Testis (tissue), 3 donors: ENCODE data around the gene LAMA5. TPM values are rescaled to one million over a fixed set of nuclear protein-coding genes. Genes with fewer than 3 reads are reported as not detected.
"Not testable (repeated sequence)": the region's sequence is repeated elsewhere in the genome, so short reads cannot be mapped to it uniquely, and the experiment has no call there.

Experiments used
- DNase-seq: peaks from one replicate; pipeline ENCODE4 v3.0.0-alpha.2; 2019
- H3K27ac ChIP-seq, 2 donors: fragments of 200-600 bp; sonication (generic); one replicate each; pipeline ENCODE4 v1.5.1; 2019
- H3K27me3 ChIP-seq: fragments of 200-600 bp; sonication (generic); one replicate; pipeline ENCODE4 v1.5.1; 2019
- H3K36me3 ChIP-seq: fragments of 200-600 bp; sonication (generic); one replicate; pipeline ENCODE4 v1.5.1; 2017; ENCODE audit warnings: low read depth; ENCODE audit errors: missing control alignments
- H3K4me1 ChIP-seq: fragments of 200-600 bp; sonication (generic); one replicate; pipeline ENCODE4 v1.5.1; 2019
- H3K4me3 ChIP-seq, 2 donors: fragments of 200-600 bp; sonication (generic); one replicate each; pipeline ENCODE4 v1.5.1; 2017 to 2019
- H3K9me3 ChIP-seq: fragments of 200-600 bp; sonication (generic); one replicate; pipeline ENCODE4 v1.5.1; 2017
- CTCF ChIP-seq, 3 experiments: fragments of 450-650 bp in 2 of 3; fragments of 200-600 bp in 1 of 3; sonication (generic) in 1 of 3; IDR thresholded peaks; one replicate each; pipeline ENCODE4 v1.5.1; 2016 to 2019; ENCODE audit warnings: antibody characterized with exemption in 3 of 3, mild to moderate bottlenecking in 2 of 3, moderate library complexity in 1 of 3
- POLR2A ChIP-seq: fragments of 450-650 bp; IDR thresholded peaks from one replicate; pipeline ENCODE4 v1.6.1; 2017; ENCODE audit warnings: antibody characterized with exemption, mild to moderate bottlenecking, moderate library complexity
- WGBS, 2 donors: methylation state at CpG; one replicate each; pipeline ENCODE4 v1.1.5; 2018; 5-methylcytosine and 5-hydroxymethylcytosine counted together
- intact Hi-C: fragments of 100-400 bp; cut with DNase I; formaldehyde crosslinking; loops from one replicate; pipeline ENCODE4 v1.15.1; 2023; ENCODE audit warnings: low total_unique reads
- polyA plus RNA-seq: library from polyadenylated mRNA; stranded (reverse); fragments of 350-450 nt; fragmentation: Illumina TruSeq; extraction: RNeasy Lipid Tissue Mini Kit (QIAGEN cat#74804); gene quantifications from one replicate; pipeline ENCODE4 v1.2.3, GENCODE V29; 2014; ENCODE audit warnings: low read depth, low replicate concordance; ENCODE audit not compliant: insufficient read depth
- total RNA-seq, 2 donors: library from RNA; depleted of rRNA; stranded (reverse); fragments of >200 nt; gene quantifications; one replicate each; pipeline ENCODE4 v1.2.3, GENCODE V29; 2016

Gene LAMA5
- total and polyA plus RNA-seq, 3 donors from 2014 or later: 33.2 to 144 (median 121) TPM

GRCh38 chr20:62376112-62377063 lies 9.3 kb upstream of the LAMA5 start:
- Histone ChIP-seq H3K27me3 (no peaks in the 10 kb centered on the region), H3K27ac (peak overlapping the region; percentile 32 to 68), H3K9me3 (no peaks in the 10 kb centered on the region), H3K4me3 (no peak overlapping the region), H3K4me1 (peaks cover 63% of the 10 kb centered on the region), H3K36me3 (no peaks in the 10 kb centered on the region)
- intact Hi-C loops: no loop called here
- 53 to 78% methylated on average over 5 to 26 of the region's 26 CpGs for WGBS, 2 donors
- DNase-seq: peak; percentile 79
- TF ChIP-seq POLR2A: no peak
- TF ChIP-seq CTCF (IDR thresholded peaks at IDR 0.05): peak; percentile 41 to 79 (median 66)

- H3K27ac ChIP-seq: no peak overlapping the region
- 57 to 82% methylated on average over 10 to 24 of the region's 24 CpGs for WGBS, 2 donors
- intact Hi-C loops: no loop called here
Measured at GRCh38 chr20:62374331-62375152, 7.4 kb upstream of the LAMA5 start.

GRCh38 chr20:62373631-62374179 lies 6.6 kb upstream of the LAMA5 start:
- intact Hi-C loops, H3K27me3 ChIP-seq, H3K9me3 ChIP-seq, H3K4me3 ChIP-seq, H3K36me3 ChIP-seq, DNase-seq, H3K27ac ChIP-seq: not testable (repeated sequence)
- 86 to 89% methylated on average over 24 to 27 of the region's 40 CpGs for WGBS, 2 donors
- H3K4me1 ChIP-seq: peaks cover 77% of the 10 kb centered on the region

More at GRCh38 chr20:62374331-62375152, 7.4 kb upstream of the LAMA5 start:
- no peaks in the 10 kb centered on the region for H3K27me3 ChIP-seq
- DNase-seq: no peak
- H3K4me3 ChIP-seq: no peak overlapping the region
- H3K4me1 ChIP-seq: peaks cover 68% of the 10 kb centered on the region
- TF ChIP-seq CTCF (IDR thresholded peaks at IDR 0.05): no peak
- TF ChIP-seq POLR2A: no peak
- H3K36me3 ChIP-seq: no peaks in the 10 kb centered on the region
- no peaks in the 10 kb centered on the region for H3K9me3 ChIP-seq

GRCh38 chr20:62372042-62372993 lies 5.2 kb upstream of the LAMA5 start:
- no peak overlapping the region for H3K27ac ChIP-seq

More at GRCh38 chr20:62372042-62372993, 5.2 kb upstream of the LAMA5 start:
- Histone ChIP-seq H3K4me1 (peaks cover 77% of the 10 kb centered on the region), H3K27me3 (no peaks in the 10 kb centered on the region), H3K4me3 (no peak overlapping the region), H3K9me3 (no peaks in the 10 kb centered on the region), H3K36me3 (no peaks in the 10 kb centered on the region)
- WGBS, 2 donors: 85% methylated on average over 14 to 29 of the region's 29 CpGs
- no peak for TF ChIP-seq CTCF (IDR thresholded peaks at IDR 0.05)
- TF ChIP-seq POLR2A: no peak
- DNase-seq: no peak
- intact Hi-C loops: no loop called here
